HepG2 (cell line): Measurements from ENCODE around the gene ETV2. TPM values are rescaled to one million over a fixed set of nuclear protein-coding genes. Genes with fewer than 3 reads are reported as not detected.
A peak's percentile ranks its signal among the peaks of the same experiment; 100 is the strongest.

Experiments
- ATM ChIP-seq: fragments of 450-650 bp; IDR thresholded peaks from 2 replicates; pipeline ENCODE4 v1.7.1; 2017; ENCODE audit warnings: mild to moderate bottlenecking, borderline replicate concordance
- CC2D1A ChIP-seq: sonication (generic); formaldehyde crosslinking; IDR thresholded peaks from 2 replicates; pipeline ENCODE4 v1.8.1; 2023; ENCODE audit warnings: mild to moderate bottlenecking, missing genetic modification reagents
- CEBPG ChIP-seq: IDR thresholded peaks from 2 replicates; pipeline ENCODE4 v1.6.1; 2016
- KDM6A ChIP-seq: IDR thresholded peaks from 2 replicates; pipeline ENCODE4 v1.6.1; 2016; ENCODE audit warnings: low read depth
- LCORL ChIP-seq, 2 experiments: fragments of 450-650 bp in 1 of 2; sonication (generic) in 1 of 2; formaldehyde crosslinking in 1 of 2; IDR thresholded peaks; 2 replicates each; pipeline versions ENCODE4 v1.5.0 to v1.6.1; 2017 to 2020; ENCODE audit warnings: antibody characterized with exemption in 1 of 2, missing genetic modification reagents in 1 of 2
- NFE2L2 ChIP-seq: fragments of 150-350 bp; IDR thresholded peaks from 2 replicates; pipeline ENCODE4 v1.6.1; 2014; ENCODE audit warnings: low read length
- REXO4 ChIP-seq: sonication (generic); formaldehyde crosslinking; IDR thresholded peaks from 2 replicates; pipeline ENCODE4 v1.8.0; 2022; ENCODE audit warnings: missing genetic modification reagents, mild to moderate bottlenecking, borderline replicate concordance
- TAF1 ChIP-seq: sonication (generic); formaldehyde crosslinking; IDR thresholded peaks from 2 replicates; pipeline ENCODE4 v1.4.0; 2020; ENCODE audit warnings: missing genetic modification reagents
- TAF15 ChIP-seq: fragments of 200-400 bp; formaldehyde crosslinking; IDR thresholded peaks from one replicate; pipeline ENCODE4 v1.6.1; 2018; ENCODE audit warnings: mild to moderate bottlenecking, low read depth, low read length; ENCODE audit not compliant: poor library complexity, severe bottlenecking
- ZNF746 ChIP-seq: sonication (generic); formaldehyde crosslinking; IDR thresholded peaks from 2 replicates; pipeline ENCODE4 v1.8.0; 2022; ENCODE audit warnings: mild to moderate bottlenecking, missing genetic modification reagents
- polyA plus RNA-seq, 8 experiments: library from polyadenylated mRNA; depleted of rRNA in 3 of 8; stranded (reverse) in 7 of 8; unstranded in 1 of 8; fragments of >200 nt; fragmentation: Illumina TruSeq in 4 of 8; extraction: Trizol in 4 of 8; gene quantifications; 2 replicates each; pipeline versions ENCODE4 v1.2.1 to v1.2.3, GENCODE V29; 2011 to 2016; ENCODE audit warnings: low read depth in 4 of 8, missing spikeins in 1 of 8, mixed read lengths in 1 of 8; ENCODE audit not compliant: insufficient read depth in 1 of 8
- total RNA-seq, 5 experiments: library from RNA; depleted of rRNA; stranded (reverse); fragments of >200 nt; fragmentation: Illumina TruSeq; extraction: Trizol; gene quantifications; 2 replicates each; pipeline ENCODE4 v1.2.3, GENCODE V29; 2016; ENCODE audit warnings: low read depth in 1 of 5
- TF ChIP-seq, protein P1 (sequence below): sonication (generic); formaldehyde crosslinking; IDR thresholded peaks from 2 replicates; pipeline ENCODE4 v1.5.1; 2020; ENCODE audit warnings: missing genetic modification reagents, mild to moderate bottlenecking, borderline replicate concordance
- TF ChIP-seq, protein P2 (sequence below): sonication (generic); formaldehyde crosslinking; IDR thresholded peaks from 2 replicates; pipeline ENCODE4 v1.4.0; 2020; ENCODE audit warnings: missing genetic modification reagents, borderline replicate concordance
- TF ChIP-seq, protein P3 (sequence below): sonication (generic); formaldehyde crosslinking; IDR thresholded peaks from 2 replicates; pipeline ENCODE4 v1.9.0; 2021; ENCODE audit warnings: mild to moderate bottlenecking, missing genetic modification reagents
- TF ChIP-seq, protein P4 (sequence below): sonication (generic); formaldehyde crosslinking; IDR thresholded peaks from 2 replicates; pipeline ENCODE4 v1.5.0; 2020; ENCODE audit warnings: missing genetic modification reagents, mild to moderate bottlenecking, borderline replicate concordance
- TF ChIP-seq, protein P5 (sequence below): sonication (generic); formaldehyde crosslinking; IDR thresholded peaks from 2 replicates; pipeline ENCODE4 v1.8.1; 2023; ENCODE audit warnings: mild to moderate bottlenecking, missing genetic modification reagents

Gene ETV2
- total and polyA plus RNA-seq, 2 of the 13 experiments (the other 11 are each of a cell fraction or from before 2014, with no cell fraction given) = 0.07 to 0.20 TPM

DNA sequence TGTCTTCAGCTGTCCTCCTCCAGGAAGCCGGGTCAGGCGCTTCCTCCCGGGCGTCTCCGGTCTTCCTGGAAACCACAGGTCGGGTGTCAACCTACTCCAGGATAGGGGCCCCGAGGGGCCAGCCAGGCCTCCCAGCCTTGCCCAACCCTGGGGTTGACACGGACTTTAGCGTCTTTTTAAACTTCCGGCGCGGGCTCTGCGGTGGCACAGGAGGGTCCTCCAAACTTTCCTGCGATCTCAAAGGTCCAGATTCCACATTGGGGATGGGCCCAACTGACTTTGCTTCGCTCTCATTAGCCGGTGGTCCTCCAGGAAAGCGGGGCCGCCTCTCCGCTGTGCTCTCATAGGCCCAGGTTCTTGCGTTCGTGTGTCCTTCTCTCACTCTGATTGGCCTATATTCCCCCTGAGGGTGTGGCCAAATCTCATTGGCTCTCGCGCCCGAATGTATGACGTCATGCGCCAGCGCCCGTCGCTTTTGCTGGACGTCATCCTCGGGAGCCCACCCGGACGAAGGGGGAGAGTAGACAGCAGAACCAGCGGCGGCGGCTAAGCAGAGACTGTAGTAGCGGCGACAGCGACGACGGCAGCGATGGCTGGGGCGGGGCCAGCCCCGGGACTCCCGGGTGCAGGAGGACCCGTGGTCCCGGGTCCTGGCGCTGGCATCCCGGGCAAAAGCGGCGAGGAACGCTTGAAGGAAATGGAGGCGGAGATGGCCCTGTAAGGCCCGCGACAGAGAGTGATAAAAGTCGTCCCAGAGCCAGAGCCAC, 12.8 kb upstream of the ETV2 start, which contains the start of gene RBM42 (continued):
- TF ChIP-seq, protein P1, sequence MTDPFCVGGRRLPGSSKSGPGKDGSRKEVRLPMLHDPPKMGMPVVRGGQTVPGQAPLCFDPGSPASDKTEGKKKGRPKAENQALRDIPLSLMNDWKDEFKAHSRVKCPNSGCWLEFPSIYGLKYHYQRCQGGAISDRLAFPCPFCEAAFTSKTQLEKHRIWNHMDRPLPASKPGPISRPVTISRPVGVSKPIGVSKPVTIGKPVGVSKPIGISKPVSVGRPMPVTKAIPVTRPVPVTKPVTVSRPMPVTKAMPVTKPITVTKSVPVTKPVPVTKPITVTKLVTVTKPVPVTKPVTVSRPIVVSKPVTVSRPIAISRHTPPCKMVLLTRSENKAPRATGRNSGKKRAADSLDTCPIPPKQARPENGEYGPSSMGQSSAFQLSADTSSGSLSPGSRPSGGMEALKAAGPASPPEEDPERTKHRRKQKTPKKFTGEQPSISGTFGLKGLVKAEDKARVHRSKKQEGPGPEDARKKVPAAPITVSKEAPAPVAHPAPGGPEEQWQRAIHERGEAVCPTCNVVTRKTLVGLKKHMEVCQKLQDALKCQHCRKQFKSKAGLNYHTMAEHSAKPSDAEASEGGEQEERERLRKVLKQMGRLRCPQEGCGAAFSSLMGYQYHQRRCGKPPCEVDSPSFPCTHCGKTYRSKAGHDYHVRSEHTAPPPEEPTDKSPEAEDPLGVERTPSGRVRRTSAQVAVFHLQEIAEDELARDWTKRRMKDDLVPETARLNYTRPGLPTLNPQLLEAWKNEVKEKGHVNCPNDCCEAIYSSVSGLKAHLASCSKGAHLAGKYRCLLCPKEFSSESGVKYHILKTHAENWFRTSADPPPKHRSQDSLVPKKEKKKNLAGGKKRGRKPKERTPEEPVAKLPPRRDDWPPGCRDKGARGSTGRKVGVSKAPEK (CRISPR knock-in tag) = no peak
- TF ChIP-seq, protein P2, sequence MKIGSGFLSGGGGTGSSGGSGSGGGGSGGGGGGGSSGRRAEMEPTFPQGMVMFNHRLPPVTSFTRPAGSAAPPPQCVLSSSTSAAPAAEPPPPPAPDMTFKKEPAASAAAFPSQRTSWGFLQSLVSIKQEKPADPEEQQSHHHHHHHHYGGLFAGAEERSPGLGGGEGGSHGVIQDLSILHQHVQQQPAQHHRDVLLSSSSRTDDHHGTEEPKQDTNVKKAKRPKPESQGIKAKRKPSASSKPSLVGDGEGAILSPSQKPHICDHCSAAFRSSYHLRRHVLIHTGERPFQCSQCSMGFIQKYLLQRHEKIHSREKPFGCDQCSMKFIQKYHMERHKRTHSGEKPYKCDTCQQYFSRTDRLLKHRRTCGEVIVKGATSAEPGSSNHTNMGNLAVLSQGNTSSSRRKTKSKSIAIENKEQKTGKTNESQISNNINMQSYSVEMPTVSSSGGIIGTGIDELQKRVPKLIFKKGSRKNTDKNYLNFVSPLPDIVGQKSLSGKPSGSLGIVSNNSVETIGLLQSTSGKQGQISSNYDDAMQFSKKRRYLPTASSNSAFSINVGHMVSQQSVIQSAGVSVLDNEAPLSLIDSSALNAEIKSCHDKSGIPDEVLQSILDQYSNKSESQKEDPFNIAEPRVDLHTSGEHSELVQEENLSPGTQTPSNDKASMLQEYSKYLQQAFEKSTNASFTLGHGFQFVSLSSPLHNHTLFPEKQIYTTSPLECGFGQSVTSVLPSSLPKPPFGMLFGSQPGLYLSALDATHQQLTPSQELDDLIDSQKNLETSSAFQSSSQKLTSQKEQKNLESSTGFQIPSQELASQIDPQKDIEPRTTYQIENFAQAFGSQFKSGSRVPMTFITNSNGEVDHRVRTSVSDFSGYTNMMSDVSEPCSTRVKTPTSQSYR (CRISPR knock-in tag) = peak; percentile 65
- no peak for TF ChIP-seq REXO4
- TF ChIP-seq NFE2L2 = no peak
- TF ChIP-seq, protein P3, sequence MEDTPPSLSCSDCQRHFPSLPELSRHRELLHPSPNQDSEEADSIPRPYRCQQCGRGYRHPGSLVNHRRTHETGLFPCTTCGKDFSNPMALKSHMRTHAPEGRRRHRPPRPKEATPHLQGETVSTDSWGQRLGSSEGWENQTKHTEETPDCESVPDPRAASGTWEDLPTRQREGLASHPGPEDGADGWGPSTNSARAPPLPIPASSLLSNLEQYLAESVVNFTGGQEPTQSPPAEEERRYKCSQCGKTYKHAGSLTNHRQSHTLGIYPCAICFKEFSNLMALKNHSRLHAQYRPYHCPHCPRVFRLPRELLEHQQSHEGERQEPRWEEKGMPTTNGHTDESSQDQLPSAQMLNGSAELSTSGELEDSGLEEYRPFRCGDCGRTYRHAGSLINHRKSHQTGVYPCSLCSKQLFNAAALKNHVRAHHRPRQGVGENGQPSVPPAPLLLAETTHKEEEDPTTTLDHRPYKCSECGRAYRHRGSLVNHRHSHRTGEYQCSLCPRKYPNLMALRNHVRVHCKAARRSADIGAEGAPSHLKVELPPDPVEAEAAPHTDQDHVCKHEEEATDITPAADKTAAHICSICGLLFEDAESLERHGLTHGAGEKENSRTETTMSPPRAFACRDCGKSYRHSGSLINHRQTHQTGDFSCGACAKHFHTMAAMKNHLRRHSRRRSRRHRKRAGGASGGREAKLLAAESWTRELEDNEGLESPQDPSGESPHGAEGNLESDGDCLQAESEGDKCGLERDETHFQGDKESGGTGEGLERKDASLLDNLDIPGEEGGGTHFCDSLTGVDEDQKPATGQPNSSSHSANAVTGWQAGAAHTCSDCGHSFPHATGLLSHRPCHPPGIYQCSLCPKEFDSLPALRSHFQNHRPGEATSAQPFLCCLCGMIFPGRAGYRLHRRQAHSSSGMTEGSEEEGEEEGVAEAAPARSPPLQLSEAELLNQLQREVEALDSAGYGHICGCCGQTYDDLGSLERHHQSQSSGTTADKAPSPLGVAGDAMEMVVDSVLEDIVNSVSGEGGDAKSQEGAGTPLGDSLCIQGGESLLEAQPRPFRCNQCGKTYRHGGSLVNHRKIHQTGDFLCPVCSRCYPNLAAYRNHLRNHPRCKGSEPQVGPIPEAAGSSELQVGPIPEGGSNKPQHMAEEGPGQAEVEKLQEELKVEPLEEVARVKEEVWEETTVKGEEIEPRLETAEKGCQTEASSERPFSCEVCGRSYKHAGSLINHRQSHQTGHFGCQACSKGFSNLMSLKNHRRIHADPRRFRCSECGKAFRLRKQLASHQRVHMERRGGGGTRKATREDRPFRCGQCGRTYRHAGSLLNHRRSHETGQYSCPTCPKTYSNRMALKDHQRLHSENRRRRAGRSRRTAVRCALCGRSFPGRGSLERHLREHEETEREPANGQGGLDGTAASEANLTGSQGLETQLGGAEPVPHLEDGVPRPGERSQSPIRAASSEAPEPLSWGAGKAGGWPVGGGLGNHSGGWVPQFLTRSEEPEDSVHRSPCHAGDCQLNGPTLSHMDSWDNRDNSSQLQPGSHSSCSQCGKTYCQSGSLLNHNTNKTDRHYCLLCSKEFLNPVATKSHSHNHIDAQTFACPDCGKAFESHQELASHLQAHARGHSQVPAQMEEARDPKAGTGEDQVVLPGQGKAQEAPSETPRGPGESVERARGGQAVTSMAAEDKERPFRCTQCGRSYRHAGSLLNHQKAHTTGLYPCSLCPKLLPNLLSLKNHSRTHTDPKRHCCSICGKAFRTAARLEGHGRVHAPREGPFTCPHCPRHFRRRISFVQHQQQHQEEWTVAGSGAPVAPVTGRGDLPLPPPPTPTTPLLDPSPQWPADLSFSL (CRISPR knock-in tag) = no peak
- TF ChIP-seq ATM = no peak
- 0 out of 2 replicates have a peak, but pooled peaks have one; percentile 26 for TF ChIP-seq ZNF746
- no peak for TF ChIP-seq TAF15
- TF ChIP-seq KDM6A (CRISPR knock-in tag) = no peak
- TF ChIP-seq LCORL (IDR thresholded peaks at IDR 0.05) = no peak
- TF ChIP-seq LCORL (CRISPR knock-in tag; IDR thresholded peaks at IDR 0.05) = peak; percentile 59
- TF ChIP-seq, protein P4, sequence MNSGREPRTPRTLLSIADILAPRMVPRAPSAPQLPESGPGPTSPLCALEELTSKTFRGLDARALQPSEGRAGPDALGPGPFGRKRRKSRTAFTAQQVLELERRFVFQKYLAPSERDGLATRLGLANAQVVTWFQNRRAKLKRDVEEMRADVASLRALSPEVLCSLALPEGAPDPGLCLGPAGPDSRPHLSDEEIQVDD = no peak
- peak; percentile 53; the same call in 1 of the 2 replicates for TF ChIP-seq TAF1 (CRISPR knock-in tag)
- no peak for TF ChIP-seq CC2D1A (CRISPR knock-in tag)
- TF ChIP-seq CEBPG (CRISPR knock-in tag) = 0 out of 2 replicates have a peak, but pooled peaks have one; percentile 48
- TF ChIP-seq, protein P5, sequence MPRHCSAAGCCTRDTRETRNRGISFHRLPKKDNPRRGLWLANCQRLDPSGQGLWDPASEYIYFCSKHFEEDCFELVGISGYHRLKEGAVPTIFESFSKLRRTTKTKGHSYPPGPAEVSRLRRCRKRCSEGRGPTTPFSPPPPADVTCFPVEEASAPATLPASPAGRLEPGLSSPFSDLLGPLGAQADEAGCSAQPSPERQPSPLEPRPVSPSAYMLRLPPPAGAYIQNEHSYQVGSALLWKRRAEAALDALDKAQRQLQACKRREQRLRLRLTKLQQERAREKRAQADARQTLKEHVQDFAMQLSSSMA (CRISPR knock-in tag) = peak; percentile 18; the same call in 1 of the 2 replicates
